ENCODE measurements around the gene CIAPIN1. TPM values are rescaled to one million over a fixed set of nuclear protein-coding genes. Genes with fewer than 3 reads are reported as not detected.
"Not testable (repeated sequence)": the region's sequence is repeated elsewhere in the genome, so short reads cannot be mapped to it uniquely, and the experiment has no call there.

Gene CIAPIN1
- total RNA-seq, 3 donors from 2014 or later = 43.2 to 63.7 (median 53.8) TPM

GRCh38 chr16:57406881-57407280, 40.3 kb downstream of the CIAPIN1 start:
- Histone ChIP-seq H3K4me3 (no peak overlapping the region), H3K36me3 (ENCODE audit: low read depth) (no peaks in the 10 kb centered on the region), H3K4me1 (ENCODE audit: low read depth) (no peaks in the 10 kb centered on the region), H3K9me3 (no peaks in the 10 kb centered on the region)
- intact Hi-C loops (cut with DNase I, micrococcal nuclease) = no loop called here
- no peak for ATAC-seq
- no peak for TF ChIP-seq CTCF (IDR thresholded peaks at IDR 0.05)
- no peak for DNase-seq

- H3K36me3 ChIP-seq (ENCODE audit: low read depth) = no peaks in the 10 kb centered on the region
Measured at GRCh38 chr16:57405097-57405496, 42.1 kb downstream of the CIAPIN1 start.

GRCh38 chr16:57403965-57404817, 43.0 kb downstream of the CIAPIN1 start, which contains the start of gene CCL17:
CCL17 (plus strand) TSS chr16:57404767; CDS start chr16:57413933, 9,166 bp downstream.
- DNase-seq (no peak), ATAC-seq (no peak)
- no peaks in the 10 kb centered on the region for H3K9me3 ChIP-seq
- H3K36me3 ChIP-seq (ENCODE audit: low read depth) = no peaks in the 10 kb centered on the region
- H3K4me3 ChIP-seq = no peak within 1 kb of the TSS
- TF ChIP-seq CTCF (IDR thresholded peaks at IDR 0.05) = no peak
- intact Hi-C loops (cut with DNase I, micrococcal nuclease) = no loop called here
- H3K4me1 ChIP-seq (ENCODE audit: low read depth) = no peaks in the 10 kb centered on the region

More at GRCh38 chr16:57405097-57405496, 42.1 kb downstream of the CIAPIN1 start:
- H3K4me3 ChIP-seq = no peak overlapping the region
- intact Hi-C loops (cut with DNase I, micrococcal nuclease) = no loop called here
- ATAC-seq (no peak), DNase-seq (no peak)
- no peaks in the 10 kb centered on the region for H3K9me3 ChIP-seq
- H3K4me1 ChIP-seq (ENCODE audit: low read depth) = no peaks in the 10 kb centered on the region
- no peak for TF ChIP-seq CTCF (IDR thresholded peaks at IDR 0.05)

- TF ChIP-seq CTCF (IDR thresholded peaks at IDR 0.05) = no peak
- H3K4me1 ChIP-seq (ENCODE audit: low read depth) = no peaks in the 10 kb centered on the region
- H3K9me3 ChIP-seq = no peaks in the 10 kb centered on the region
- intact Hi-C loops (cut with DNase I, micrococcal nuclease) = no loop called here
- DNase-seq (no peak), ATAC-seq (no peak)
- H3K4me3 ChIP-seq = no peak overlapping the region
- H3K36me3 ChIP-seq (ENCODE audit: low read depth) = no peaks in the 10 kb centered on the region
Measured at GRCh38 chr16:57401943-57402640, 45.1 kb downstream of the CIAPIN1 start.

- H3K36me3 ChIP-seq (ENCODE audit: low read depth); DNase-seq; H3K4me1 ChIP-seq (ENCODE audit: low read depth); H3K4me3 ChIP-seq; ATAC-seq; intact Hi-C loops (cut with DNase I, micrococcal nuclease); H3K9me3 ChIP-seq: not testable (repeated sequence)
Measured at GRCh38 chr16:57397493-57397892, 49.7 kb downstream of the CIAPIN1 start.

- no peak for TF ChIP-seq CTCF (IDR thresholded peaks at IDR 0.05)
- no peak overlapping the region for H3K4me3 ChIP-seq
- DNase-seq (no peak), ATAC-seq (no peak)
- H3K4me1 ChIP-seq (ENCODE audit: low read depth) = no peaks in the 10 kb centered on the region
- intact Hi-C loops (cut with DNase I, micrococcal nuclease) = no loop called here
- H3K36me3 ChIP-seq (ENCODE audit: low read depth) = no peaks in the 10 kb centered on the region
- H3K9me3 ChIP-seq = no peaks in the 10 kb centered on the region
Measured at GRCh38 chr16:57396786-57397185, 50.4 kb downstream of the CIAPIN1 start.

Data from mucosa of descending colon (tissue), 3 donors.